PFSK-1 (cell line): ENCODE data around the gene C7orf57.

ENCODE experiments used
- FOXP2 ChIP-seq: optimal IDR thresholded peaks from 2 replicates; pipeline ENCODE3; 2011; ENCODE audit warnings: borderline replicate concordance, control low read depth, inconsistent platforms; ENCODE audit not compliant: insufficient read depth; ENCODE audit errors: extremely low read length, extremely low read depth
- POLR2AphosphoS5 ChIP-seq: IDR thresholded peaks from 2 replicates; pipeline ENCODE4 v1.6.1; 2012; ENCODE audit warnings: low read depth, mild to moderate bottlenecking, control low read depth, low read length, moderate library complexity
- SIN3A ChIP-seq: IDR thresholded peaks from 2 replicates; pipeline ENCODE4 v1.6.1; 2012; ENCODE audit warnings: mild to moderate bottlenecking, low read length, moderate library complexity, borderline replicate concordance; ENCODE audit not compliant: insufficient read depth
- TAF1 ChIP-seq: IDR thresholded peaks from 2 replicates; pipeline ENCODE4 v1.6.1; 2012; ENCODE audit warnings: low read length, control low read depth, borderline replicate concordance; ENCODE audit not compliant: insufficient read depth
- TF ChIP-seq, protein P1 (sequence below), 2 experiments: IDR thresholded peaks; 2 replicates each; pipeline versions ENCODE4 v1.6.1 to v1.8.0; 2011 to 2012; ENCODE audit warnings: low read depth in 2 of 2, low read length in 2 of 2, control low read depth in 1 of 2, inconsistent platforms in 1 of 2, mild to moderate bottlenecking in 1 of 2, moderate library complexity in 1 of 2; ENCODE audit not compliant: insufficient read depth in 1 of 2

Gene C7orf57

DNA sequence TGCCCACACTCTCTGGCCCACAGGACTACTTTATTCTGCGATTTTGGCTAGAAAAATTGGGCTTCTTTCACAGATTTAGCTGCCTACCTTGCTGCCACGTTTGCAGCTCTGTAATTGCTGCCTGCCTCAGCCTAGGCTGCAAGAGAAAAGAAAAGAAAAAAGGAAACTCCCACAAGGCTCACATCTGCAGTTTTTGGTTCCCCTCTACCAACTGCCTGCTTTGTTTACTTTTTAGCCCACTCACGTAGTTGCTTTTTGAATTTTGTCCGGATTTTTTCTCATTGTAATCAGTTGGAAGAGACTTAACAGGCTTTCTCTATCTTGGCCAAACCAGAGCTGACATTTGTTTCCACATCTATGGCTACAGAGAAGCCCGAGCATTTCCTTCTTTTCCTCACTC, 30.7 kb upstream of the C7orf57 start:
- TF ChIP-seq POLR2AphosphoS5: no peak
- no peak for TF ChIP-seq TAF1
- TF ChIP-seq SIN3A: no peak
- TF ChIP-seq, protein P1, sequence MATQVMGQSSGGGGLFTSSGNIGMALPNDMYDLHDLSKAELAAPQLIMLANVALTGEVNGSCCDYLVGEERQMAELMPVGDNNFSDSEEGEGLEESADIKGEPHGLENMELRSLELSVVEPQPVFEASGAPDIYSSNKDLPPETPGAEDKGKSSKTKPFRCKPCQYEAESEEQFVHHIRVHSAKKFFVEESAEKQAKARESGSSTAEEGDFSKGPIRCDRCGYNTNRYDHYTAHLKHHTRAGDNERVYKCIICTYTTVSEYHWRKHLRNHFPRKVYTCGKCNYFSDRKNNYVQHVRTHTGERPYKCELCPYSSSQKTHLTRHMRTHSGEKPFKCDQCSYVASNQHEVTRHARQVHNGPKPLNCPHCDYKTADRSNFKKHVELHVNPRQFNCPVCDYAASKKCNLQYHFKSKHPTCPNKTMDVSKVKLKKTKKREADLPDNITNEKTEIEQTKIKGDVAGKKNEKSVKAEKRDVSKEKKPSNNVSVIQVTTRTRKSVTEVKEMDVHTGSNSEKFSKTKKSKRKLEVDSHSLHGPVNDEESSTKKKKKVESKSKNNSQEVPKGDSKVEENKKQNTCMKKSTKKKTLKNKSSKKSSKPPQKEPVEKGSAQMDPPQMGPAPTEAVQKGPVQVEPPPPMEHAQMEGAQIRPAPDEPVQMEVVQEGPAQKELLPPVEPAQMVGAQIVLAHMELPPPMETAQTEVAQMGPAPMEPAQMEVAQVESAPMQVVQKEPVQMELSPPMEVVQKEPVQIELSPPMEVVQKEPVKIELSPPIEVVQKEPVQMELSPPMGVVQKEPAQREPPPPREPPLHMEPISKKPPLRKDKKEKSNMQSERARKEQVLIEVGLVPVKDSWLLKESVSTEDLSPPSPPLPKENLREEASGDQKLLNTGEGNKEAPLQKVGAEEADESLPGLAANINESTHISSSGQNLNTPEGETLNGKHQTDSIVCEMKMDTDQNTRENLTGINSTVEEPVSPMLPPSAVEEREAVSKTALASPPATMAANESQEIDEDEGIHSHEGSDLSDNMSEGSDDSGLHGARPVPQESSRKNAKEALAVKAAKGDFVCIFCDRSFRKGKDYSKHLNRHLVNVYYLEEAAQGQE (IDR thresholded peaks at IDR 0.05; ENCODE audit: insufficient read depth in 1 of 2, low read depth in 2 of 2, low read length in 2 of 2): no peak
- TF ChIP-seq FOXP2: no peak

DNA sequence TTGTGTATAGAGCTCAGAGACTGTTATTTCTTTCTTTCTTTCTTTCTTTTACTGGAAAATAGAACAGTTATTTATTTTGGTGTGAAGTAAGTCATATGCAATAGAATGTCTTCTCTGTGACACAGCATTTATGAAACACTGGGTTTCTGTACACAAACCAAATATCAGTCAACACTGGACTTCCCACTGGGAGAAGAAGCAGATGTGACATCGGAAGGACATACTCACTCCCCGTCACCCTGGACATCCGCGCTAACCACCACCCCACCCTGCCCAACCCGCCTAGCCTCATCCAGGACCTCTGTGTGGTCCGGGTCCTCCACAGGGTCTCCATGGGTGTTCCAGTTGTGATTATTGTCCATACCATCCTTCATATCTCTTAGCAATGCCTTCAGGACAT, 28.5 kb upstream of the C7orf57 start:
- no peak for TF ChIP-seq FOXP2
- TF ChIP-seq SIN3A: no peak
- TF ChIP-seq, protein P1 (IDR thresholded peaks at IDR 0.05; ENCODE audit: insufficient read depth in 1 of 2, low read depth in 2 of 2, low read length in 2 of 2): no peak
- no peak for TF ChIP-seq TAF1
- TF ChIP-seq POLR2AphosphoS5: no peak

DNA sequence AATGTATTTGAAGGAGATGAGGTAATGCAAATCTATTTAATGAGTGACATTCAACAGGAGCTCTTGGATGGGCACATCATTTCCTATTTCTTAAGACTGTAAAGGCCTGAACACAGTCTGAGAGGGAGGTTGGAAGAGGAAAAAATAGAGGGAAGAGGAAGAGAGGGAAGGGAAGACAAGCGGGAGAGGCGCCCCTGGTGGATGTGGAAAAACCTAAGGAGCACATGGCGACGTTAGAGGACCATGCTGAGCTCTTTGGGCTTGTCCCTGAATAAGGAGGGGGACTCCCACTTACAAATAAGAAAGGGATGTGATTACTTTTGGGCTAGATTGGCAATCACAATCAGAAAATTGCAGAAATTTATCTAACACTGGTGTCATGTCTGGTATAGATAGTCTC, 26.1 kb upstream of the C7orf57 start:
- TF ChIP-seq SIN3A (no peak), POLR2AphosphoS5 (no peak), FOXP2 (no peak), TAF1 (no peak)
- TF ChIP-seq, protein P1 (IDR thresholded peaks at IDR 0.05; ENCODE audit: insufficient read depth in 1 of 2, low read depth in 2 of 2, low read length in 2 of 2): no peak

DNA sequence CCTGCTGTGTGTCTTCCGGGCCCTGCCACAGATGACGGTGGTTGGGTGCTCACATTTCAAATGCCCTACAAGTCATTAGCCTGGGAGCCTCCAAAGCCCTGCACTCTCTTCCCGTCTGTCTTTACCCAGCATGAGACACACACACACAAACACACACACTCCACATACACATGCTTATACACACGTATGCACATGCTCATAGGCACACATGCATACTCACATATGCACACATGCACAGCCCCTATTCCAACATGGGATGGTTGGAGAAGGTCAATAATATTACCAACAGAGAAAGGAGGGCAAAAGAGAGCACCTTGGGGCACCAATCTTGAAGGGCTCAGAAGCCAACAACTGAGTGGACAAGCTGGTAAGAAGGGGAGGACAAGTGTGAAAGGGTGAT, 25.4 kb upstream of the C7orf57 start:
- TF ChIP-seq TAF1: no peak
- TF ChIP-seq, protein P1 (IDR thresholded peaks at IDR 0.05; ENCODE audit: insufficient read depth in 1 of 2, low read depth in 2 of 2, low read length in 2 of 2): no peak
- no peak for TF ChIP-seq FOXP2
- no peak for TF ChIP-seq SIN3A
- no peak for TF ChIP-seq POLR2AphosphoS5

DNA sequence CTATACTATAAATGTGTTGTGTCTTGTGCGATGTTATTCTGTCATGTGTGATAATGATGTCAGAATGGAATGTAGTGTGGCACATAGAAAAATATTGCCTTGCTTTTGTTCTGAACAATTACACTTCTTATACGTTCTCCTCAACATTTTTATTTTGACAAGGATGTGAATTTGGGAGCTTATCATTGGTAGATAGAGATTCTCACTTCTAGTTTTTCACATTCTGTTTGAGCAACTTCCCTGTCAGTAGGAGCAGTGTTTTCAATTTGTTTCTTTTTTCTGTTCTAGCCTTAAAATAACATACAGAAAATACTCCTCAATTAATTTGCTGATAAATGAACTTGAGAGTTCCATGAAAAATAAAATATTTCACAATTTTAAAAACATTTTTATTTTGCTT, 24.0 kb upstream of the C7orf57 start:
- TF ChIP-seq, protein P1 (IDR thresholded peaks at IDR 0.05; ENCODE audit: insufficient read depth in 1 of 2, low read depth in 2 of 2, low read length in 2 of 2): no peak
- TF ChIP-seq POLR2AphosphoS5: no peak
- TF ChIP-seq SIN3A: no peak
- TF ChIP-seq FOXP2: no peak
- TF ChIP-seq TAF1: no peak
